Tibial nerve (tissue), 4 donors: Measurements from ENCODE around the gene CLIC1.

ENCODE experiments used
- CTCF ChIP-seq, 5 experiments: fragments of 200-600 bp in 3 of 5; fragments of 450-650 bp in 2 of 5; sonication (generic) in 3 of 5; IDR thresholded peaks; one replicate each; pipeline ENCODE4 v1.5.1; 2016 to 2019; ENCODE audit warnings: antibody characterized with exemption in 5 of 5, mild to moderate bottlenecking in 3 of 5, moderate library complexity in 2 of 5
- EP300 ChIP-seq, 2 donors: sonication (generic); formaldehyde crosslinking; IDR thresholded peaks; one replicate each; pipeline ENCODE4 v1.6.1; 2017; ENCODE audit warnings: antibody characterized with exemption in 2 of 2, mild to moderate bottlenecking in 1 of 2
- POLR2A ChIP-seq, 2 donors: fragments of 450-650 bp; IDR thresholded peaks; one replicate each; pipeline ENCODE4 v1.6.1; 2017; ENCODE audit warnings: antibody characterized with exemption in 2 of 2, mild to moderate bottlenecking in 2 of 2, moderate library complexity in 2 of 2

DNA sequence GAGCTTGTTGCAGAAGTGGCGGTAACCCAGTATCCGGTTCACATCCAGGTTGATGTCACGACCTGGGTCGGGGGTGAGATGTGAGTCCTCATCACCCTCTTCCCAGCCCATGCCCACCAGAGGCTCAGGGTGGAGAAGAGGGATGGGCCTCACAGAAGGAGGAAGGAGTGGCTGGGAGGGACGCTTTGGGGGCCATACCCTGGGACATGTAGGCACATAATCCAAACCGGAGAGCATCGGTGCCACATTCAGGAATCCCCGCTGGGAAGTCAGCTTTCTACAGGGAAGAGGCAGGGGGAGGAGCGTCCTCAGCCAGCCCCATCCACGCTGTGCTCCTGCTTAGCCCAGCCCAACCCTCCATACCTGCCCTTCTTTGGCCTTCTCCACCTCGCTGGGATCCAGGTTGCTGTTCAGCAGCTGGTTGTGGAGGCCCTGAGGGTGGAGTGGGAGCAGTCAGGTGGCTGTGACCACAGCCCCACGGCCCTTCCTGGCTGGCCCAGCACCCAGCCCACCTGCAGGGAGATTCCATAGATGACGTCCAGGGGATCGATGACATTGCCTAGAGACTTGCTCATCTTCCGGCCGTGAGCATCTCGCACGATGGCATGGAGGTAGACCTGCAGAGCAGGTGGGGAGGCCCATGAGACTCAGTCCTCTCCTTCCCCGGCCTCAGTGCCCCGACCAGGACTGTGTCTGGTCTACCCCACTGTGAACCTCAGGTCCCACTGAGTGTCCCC is 44.3 kb upstream of the CLIC1 start:
- TF ChIP-seq EP300 (IDR thresholded peaks at IDR 0.05), result no peak
- no peak for TF ChIP-seq CTCF (IDR thresholded peaks at IDR 0.05)
- TF ChIP-seq POLR2A (IDR thresholded peaks at IDR 0.05), result no peak
